SK-N-DZ (cell line): ENCODE data around the gene HSD11B1.

Experiments
- DNase-seq: peaks from one replicate; pipeline ENCODE4 v3.0.0-alpha.2; 2015; ENCODE audit warnings: low spot score

HSD11B1 gene

DNA sequence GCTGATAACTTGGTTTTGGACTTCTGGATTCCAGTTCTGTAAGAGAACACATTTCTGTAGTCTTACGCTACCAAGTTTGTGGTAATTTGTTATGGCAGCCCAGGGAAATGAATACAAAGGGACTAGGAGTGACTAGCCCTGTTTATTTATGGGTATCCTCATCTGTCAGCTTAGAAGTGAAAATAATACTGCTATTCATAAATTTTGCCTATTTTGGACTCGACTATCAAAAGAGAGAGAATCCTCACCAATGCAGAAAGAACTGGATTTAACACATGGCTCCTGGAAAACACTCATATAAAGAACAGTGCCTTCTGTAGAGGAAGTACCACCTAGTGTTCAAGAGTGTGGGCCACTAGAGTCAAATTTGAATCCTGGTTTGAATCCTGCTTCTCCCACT is 22.6 kb downstream of the HSD11B1 start:
- no peak for DNase-seq

DNA sequence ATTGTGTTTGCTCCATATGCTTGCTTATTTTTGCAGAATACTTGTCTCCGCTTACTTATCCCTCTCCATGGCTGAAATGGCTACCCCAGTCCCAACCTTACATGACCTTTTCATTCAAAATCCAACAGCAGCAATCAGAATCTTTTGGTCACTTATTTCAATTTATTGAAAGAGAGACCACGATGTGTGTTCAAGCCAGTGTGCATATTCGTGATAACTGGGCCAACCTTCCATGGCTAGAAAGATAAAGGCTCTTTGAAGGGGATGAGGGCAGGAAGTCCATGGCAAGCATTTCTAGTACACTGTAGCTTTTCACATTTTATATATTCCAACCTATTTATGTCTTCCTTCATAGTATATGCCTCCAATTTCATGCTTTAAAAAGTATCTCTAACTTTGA is 23.1 kb downstream of the HSD11B1 start:
- no peak for DNase-seq

DNA sequence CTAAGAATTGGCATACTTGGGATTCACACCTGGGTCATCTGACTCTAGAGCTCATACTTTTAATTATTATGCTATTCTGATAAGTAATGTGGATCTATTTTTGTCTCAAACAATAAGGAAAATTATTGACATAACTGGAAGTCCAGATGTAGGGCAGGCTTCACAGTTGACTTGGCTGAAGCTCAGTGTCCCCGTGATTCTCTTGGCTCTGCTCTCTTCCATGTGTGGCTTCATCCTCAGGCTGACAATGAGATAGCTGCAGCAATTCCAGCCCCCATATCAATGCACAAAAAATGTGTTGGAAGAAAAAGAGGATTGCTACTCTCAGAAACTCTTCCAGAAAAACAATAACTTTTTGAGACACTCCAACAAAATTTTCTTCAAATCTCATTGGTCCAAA is 23.8 kb downstream of the HSD11B1 start:
- no peak for DNase-seq

DNA sequence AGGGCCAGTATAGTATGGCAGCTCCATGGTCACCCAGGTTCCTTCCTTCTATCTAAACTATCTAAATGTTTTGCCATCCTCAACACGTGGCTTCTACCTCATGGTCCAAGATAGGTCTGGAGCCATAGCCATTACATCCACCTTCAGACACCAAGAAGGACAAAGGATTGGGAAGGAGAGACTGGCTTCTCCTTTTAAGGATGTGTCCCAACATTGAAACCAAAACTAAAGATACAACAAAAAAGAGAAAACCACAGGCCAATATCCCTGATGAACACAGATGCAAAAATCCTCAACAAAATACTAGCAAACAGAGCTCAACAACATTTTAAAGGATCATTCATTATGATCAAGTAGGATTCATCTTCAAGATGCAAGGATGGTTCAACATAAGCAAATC is 24.8 kb downstream of the HSD11B1 start:
- no peak for DNase-seq

DNA sequence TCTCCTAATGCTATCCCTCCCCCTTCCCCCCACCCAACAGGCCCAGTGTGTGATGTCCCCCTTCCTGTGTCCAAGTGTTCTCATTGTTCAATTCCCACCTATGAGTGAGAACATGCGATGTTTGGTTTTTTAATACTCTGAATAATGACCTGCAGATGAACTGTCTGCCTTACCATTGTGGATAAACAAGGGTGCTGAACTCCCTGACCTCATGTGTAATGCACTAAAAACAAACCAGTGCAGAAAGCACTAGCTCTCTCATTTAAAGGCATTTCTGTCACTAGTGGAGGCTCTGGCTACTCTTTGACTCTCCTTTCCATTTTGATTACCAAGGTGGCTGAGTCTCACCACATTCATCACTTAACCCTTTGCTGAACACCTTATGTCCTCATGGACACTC is 28.1 kb downstream of the HSD11B1 start:
- DNase-seq: no peak

DNA sequence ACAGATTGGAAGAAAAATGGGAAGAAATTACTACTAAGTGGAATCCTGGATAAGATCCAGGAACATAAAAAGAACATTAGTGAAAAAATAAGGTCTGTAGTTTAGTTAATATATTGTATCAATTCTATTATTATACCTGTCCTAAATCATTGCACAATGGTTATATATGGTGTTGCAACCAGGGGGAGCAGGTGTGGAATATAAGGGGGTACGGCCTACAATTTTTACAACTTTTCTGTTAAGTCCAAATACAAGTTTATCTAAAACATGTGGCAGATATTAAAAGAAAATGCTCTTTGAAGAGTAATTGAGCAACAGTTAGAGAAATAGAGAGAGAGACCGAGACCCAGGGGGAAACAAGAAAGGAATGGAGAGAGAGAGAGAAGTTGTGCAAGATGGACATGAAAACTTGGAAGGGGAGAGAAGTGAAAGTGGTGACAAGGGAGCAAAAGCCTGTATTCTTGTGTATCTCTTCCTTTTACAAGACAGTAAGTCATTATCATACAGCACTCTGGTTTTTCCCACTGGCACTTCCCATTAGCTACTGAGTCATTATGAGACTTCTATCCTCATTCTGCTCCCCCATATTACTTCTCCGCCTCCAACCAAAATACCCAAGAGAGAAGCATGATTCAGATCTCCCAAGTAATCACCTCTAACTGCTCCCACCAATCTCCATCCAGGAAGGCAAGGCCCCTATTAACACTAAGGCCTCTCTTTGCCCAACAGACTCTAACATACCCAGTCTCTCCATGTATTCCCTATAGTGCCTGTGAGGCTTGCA is 29.0 kb downstream of the HSD11B1 start:
- DNase-seq: no peak

DNA sequence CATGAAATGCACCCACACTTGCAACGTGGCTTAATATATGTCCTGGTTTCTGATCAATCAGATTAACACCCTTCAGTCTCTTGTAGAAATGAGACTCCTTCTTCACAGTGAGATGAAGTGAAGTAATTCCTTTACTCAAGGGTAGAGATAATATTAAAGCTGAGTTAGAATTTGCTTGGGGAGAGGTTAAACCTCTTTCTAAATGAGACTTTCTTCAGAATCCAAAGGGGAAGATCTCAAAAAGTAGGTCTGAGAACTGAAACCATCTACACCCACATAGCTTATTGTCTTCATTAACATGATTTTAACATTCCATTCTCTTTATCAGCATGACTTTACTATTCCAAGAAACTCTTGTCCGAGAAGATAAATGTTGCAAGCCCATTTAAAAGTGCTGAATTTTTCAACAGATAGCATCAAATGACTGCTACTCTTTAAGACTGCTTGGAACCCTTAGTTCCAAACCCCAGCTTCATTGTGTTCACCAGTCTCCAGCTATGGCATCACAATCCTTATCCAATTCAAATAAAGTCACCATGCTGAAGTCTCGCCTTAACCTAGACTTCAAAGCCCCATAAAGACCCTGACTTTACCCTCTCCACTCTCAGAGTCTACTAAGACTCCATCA is 32.0 kb downstream of the HSD11B1 start:
- no peak for DNase-seq

DNA sequence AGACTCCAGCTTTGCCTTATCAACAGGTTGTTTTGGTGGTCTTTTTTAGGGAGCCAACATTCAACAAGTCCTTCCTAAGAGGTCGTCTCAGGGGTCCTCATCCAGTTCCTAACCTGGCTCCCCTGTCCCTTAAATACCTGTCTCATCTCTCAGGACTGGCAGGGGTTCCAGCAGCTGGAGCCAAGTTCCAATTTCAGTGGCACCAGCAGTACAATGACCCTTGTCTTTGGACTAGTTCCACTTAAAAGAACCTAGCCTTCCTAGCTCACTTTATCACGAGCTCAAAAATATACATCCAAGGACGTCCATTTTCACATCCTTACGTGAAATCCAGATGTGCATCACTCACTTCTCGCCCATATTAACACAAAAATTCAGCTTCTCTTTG is 32.5 kb downstream of the HSD11B1 start:
- DNase-seq: no peak

DNA sequence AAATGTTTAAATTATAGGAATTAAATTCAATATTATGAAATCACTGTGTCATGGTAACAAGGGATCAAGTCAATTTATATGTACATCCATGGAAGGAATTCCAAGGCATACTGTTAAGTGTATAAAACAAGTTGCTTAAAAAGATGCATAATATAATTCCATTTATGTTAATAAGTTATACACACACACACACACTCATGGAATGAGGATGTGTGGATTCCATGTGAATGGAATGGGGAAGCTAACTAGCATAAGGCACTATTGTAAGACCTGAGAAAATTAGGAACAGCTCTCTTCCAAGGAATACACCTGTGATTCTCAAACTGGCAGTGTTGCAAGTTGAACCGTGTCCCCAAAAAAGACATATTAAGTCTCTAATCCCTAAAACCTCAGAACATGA is 33.6 kb downstream of the HSD11B1 start:
- no peak for DNase-seq

DNA sequence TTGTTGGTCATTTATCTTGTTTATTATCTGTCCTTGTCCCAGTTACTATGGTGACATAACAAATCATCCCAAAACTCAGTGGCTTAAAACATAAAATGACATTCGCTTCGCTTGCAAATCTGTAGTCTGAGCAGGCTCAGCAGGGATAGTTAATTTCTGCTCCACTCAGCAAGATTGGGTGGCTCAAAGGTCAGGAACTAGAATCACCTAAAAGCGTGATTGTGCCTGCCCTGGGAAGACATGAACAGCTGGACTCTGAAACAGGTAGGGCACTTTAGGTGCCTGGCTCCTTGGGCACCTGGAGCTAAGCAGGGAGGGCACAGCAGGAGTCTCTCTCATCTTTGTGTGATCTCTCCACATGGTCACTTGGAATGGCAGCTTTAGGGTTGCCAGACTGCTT is 36.5 kb downstream of the HSD11B1 start:
- DNase-seq: no peak

DNA sequence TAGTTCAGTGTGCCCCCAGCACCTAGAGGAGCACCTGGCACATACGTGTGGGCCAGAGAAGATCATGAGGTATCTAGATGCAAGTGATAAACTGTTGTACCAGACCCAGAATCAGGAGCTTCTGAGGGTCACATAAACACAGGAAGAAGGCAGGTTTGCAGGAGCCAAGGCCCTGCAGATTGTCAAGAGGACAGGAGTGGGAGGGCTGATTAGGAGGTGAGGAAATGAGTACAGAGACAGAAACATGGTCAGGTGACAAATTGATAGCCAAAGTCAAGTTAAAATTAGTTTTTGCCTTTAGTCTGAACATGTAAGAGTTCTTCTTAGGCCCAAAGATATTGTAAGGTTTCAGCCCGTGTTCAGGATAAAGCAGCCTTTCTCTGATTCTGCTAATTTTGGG is 37.2 kb downstream of the HSD11B1 start:
- DNase-seq: no peak

DNA sequence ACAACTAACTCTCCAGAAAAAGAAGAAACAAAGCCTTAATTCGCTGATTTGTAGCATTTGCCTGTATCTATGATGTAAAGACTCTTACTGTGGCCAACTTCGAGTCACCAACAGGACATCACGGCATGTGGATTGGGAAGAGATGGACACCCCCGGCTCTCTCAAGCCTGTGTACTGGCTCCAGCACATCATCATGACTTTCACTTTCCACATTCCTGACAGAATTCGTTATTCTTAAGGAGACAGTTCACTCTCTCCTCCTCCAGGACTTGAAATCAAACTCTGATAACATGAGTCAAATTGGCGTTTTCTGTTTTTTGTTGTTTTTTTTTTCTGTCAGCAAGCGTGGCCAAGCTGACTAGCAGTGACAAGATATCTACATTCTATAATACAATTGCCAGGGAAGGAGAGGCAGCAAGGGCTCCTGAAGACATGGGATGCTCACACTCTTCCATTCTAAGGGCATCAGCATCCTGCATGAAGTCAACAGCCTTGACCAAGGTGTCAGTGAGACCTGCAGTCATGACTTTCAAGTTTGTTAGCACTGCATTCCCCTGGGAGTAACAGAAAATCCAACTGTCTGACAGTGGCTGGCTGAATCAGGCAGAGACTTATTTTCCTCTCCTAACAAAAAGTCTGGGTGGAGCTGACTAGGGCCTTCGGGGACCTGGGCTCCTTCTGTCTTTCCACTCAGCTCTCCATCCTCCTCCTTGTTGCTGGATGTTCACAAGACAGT is 37.9 kb downstream of the HSD11B1 start:
- no peak for DNase-seq

DNA sequence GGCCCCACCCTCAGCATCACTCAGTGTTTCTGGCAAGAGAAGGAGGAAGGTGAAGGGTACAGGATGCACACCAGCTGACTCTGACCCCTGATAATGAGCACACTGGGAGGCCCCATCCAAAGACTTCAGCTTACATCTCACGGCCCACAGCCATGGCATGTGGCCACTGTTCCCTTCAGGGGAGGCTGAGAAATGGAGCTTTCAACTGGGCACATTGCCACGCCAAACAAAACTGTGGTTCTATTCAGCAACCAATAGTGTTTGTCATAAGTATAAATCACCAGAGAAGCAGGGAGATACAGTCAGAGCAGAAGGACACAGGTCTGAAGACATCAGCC is 38.5 kb downstream of the HSD11B1 start:
- no peak for DNase-seq

DNA sequence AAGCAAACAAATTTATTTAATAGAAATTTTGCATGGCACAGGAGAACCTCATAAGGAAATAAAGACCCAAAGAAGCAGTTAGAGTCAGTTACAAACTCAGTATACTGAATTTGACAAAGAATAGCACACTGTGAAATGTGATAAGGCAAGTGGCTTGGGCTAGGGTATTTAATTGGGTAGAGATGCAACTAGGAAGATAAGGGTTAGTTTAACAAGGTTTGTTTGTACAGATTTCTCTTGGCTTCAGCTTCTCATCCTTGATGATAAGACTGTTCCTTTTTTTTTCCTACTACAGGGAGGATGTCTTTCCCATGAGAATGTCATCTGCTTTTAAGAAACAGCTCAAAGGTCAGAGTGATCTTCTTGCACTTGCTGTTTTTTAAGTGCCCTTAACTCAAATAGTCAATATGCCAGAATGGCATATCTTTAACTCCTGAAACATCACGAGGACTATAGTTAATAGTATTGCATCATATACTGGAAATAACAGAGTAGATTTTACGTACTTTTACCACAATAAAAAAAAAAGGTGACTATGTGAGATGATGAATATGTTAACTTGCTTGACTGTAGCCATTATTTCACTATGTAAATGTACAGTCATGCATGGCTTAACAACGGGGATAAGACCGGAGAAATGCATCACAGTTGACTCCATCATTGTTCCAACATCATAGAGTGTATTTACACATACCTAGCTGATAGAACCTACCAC is 42.0 kb downstream of the HSD11B1 start:
- peak; percentile 48 for DNase-seq

DNA sequence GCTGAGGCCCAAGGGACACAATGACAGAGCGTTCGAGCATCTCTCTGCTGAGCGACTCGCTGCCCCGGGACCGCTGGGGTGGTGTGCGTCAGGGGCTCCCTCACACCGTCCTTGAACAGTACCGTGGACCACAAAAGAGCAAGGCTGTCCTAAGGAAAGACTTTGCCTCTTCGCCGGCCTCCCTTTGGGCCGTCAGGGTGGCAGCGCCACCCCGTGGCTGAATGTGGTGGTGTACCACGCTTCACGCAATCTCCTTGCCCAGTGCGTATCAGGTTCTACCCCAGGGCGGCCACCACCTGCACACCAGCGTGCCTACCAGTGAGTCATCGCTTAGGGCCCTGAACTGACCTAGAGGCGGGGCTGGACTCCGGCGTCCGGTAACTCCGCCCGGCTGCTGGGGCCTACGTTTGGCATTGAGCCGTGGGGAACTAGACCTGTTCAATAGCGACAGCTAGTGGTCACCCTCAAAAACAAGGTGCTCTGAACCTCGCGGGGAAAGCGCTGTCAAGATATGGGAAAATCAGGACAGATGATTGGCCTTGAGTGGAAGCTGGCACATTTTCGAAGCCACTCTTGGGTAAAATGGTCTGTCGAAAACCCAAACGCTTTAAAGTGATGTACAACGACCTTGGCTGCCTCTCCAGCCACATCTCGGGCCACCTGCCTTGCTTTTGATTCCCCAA is 43.1 kb downstream of the HSD11B1 start:
- no peak for DNase-seq

DNA sequence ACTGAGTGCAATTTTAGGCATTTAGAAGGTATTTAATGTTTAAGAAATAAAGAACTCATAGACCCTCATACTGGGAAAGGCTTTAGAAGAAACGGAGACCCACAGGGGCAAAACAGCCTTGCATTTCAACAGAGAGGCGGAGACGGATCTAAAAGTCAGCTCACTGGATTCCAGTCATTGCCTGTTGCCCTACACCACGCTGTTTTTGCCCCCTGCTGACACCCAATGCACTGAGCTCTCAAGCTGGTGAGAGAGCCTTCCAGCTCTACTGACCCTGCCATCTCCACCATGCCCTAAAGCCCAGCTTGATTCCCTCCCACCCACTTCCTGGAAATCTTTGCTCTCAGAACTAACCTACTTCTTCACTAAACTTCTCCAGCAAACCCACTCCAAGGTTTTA is 44.0 kb downstream of the HSD11B1 start:
- DNase-seq: no peak

DNA sequence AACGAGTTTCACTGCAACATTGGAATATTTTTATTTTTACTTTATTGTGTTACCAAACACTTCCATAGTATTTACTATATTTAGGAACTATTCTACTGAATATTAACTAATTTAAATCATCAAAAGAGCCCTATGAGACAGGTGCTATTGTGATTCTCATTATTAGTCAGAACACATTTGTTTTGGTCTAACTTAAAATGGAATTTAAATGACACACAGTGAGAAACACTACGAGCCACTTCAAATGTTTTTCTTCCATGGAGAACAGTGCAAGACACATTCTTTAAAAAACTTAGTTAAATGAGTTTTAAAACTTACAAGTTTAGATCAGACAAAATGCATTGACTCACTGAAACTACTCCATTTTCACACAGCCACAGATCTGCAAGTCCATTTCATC is 44.6 kb downstream of the HSD11B1 start:
- DNase-seq: no peak

DNA sequence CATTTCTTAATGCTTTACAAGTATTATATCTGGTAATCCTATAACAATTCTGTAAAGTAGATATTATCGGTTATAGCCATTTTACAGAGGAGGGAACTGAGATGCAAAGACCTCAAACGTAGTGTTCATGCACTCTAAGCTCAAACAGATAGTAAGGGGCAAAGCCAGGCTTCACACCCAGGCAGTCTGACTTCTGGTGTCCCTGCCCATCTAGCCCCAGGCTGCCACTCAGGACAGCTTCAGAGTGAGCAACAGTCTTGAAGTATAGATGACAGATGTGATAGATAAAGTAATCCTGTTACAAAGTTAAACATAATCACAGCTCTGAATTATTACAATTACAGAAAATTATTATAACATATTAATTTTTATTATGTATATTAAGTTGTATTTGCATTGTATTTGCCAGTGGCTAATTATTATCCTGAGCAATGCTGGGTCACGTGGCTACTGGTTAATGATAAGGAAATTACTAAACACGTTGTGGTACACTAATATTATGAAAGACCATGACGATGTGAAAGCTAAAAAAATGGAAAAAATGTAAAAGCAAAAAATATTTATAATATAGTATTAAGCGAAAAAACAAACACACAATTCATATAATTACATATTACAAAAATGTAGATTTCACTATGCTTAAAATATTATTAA is 45.2 kb downstream of the HSD11B1 start:
- DNase-seq: no peak

DNA sequence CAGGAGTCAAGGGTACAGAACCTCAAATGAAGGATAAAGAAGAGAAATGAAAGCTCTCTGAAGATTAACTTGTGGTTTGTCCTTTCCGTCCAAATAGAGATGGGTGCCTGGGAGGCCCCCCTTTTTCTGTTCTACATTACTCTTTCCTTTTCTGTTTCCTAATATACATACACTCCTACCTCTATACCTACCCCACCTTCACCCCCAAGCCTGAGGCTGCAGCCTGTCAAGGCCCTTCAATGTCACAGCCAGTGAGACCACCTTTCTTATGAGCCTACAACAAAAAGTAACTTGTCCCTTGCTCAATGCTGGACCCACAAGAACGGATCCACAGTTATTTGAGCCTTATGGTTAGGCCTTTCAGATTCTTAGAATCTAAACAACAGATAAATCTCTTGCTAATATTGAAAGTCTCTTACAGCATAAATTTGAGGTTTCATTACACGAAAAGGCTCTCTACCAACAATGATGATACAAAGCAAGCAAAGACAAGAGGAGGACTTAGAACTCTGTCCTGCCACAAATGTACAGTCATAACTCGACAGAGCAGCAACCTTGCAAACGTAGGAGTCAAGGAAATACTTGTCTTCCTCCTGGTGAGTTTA is 47.1 kb downstream of the HSD11B1 start:
- DNase-seq: no peak

DNA sequence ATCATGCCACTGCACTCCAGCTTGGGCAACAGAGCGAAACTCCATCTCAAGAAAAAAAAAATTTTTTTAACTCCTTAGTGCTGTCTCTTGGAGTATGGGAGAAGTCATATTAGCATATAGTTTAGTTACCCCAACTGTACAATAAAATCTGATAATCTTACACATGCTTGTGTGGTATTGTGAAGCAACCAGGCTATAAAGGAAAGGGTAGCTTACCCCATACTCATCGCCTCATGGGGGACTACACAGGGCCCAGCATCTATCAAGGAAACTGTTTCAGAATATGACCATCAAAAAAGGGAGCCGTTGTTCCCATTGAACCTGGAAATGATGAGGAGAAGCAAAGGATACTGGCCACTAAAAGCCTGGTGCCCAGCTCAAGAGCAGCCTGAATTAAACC is 48.2 kb downstream of the HSD11B1 start:
- no peak for DNase-seq

DNA sequence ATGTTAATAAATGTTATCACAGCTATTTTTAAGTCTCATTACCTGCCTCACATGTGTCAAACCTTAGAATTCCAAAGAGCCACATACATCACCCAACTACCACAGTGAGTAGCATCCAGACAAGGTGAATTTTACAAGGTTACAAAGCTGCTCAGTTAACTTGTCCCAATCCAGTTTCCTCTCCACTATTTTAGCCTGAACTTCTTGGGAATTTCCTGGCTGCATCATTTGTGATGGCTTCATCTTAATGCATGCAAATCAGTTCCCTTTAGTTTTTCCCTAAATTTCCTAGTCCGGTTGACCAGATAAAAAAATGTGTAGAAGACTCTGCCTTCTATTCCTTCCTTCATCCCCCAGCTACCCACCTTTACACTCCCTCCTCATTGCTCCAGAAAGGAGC is 50.6 kb downstream of the HSD11B1 start:
- no peak for DNase-seq
